SU-DHL-6 (cell line): ENCODE results near the gene PIGB.

ENCODE experiments used
- EZH2phosphoT487 ChIP-seq: fragments of 200-600 bp; sonication (generic), shearing (Covaris generic); conservative IDR thresholded peaks from 2 replicates; pipeline ENCODE4 v1.6.1; 2018; ENCODE audit warnings: mild to moderate bottlenecking, antibody characterized with exemption, low read length, moderate library complexity, mixed read lengths
- TF ChIP-seq, protein P1 (sequence below): fragments of 200-600 bp; sonication (generic); IDR thresholded peaks from one replicate; pipeline ENCODE4 v1.5.1; 2017; ENCODE audit warnings: antibody characterized with exemption, mild to moderate bottlenecking, low read length, moderate library complexity; ENCODE audit not compliant: insufficient read depth, poor library complexity, severe bottlenecking

- TF ChIP-seq, protein P1, sequence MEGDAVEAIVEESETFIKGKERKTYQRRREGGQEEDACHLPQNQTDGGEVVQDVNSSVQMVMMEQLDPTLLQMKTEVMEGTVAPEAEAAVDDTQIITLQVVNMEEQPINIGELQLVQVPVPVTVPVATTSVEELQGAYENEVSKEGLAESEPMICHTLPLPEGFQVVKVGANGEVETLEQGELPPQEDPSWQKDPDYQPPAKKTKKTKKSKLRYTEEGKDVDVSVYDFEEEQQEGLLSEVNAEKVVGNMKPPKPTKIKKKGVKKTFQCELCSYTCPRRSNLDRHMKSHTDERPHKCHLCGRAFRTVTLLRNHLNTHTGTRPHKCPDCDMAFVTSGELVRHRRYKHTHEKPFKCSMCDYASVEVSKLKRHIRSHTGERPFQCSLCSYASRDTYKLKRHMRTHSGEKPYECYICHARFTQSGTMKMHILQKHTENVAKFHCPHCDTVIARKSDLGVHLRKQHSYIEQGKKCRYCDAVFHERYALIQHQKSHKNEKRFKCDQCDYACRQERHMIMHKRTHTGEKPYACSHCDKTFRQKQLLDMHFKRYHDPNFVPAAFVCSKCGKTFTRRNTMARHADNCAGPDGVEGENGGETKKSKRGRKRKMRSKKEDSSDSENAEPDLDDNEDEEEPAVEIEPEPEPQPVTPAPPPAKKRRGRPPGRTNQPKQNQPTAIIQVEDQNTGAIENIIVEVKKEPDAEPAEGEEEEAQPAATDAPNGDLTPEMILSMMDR, result no peak
- no peak for TF ChIP-seq EZH2phosphoT487
Observed at GRCh38 chr15:55334997-55335396, 16.0 kb downstream of the PIGB start.
